IMR-90 (cell line): ENCODE measurements around the gene ZFPM1. TPM values are rescaled to one million over a fixed set of nuclear protein-coding genes. Genes with fewer than 3 reads are reported as not detected.

ENCODE experiments used
- ATAC-seq: fragments of 200-7000 bp; cut with Tn5 transposase; 2 replicates; pipeline ENCODE4 v1.9.1; 2020; ENCODE audit warnings: low read depth, mild to moderate bottlenecking, moderate library complexity
- BruUV-seq: library from RNA; stranded (reverse); fragments of 400-500 nt; replicated peaks from 2 replicates; lab custom pipeline; 2021; lab: Mats Ljungman, UMichigan
- CTCF ChIA-PET: fragments of 300-600 bp; formaldehyde crosslinking; extraction: SDS; loops from one replicate; lab custom pipeline; 2021; ENCODE audit warnings: antibody characterized with exemption; lab: Yijun Ruan, JAX
- POLR2A ChIA-PET: fragments of 300-600 bp; sonication (Branson Sonifier 250); formaldehyde crosslinking; loops from one replicate; lab custom pipeline; 2022; ENCODE audit warnings: antibody characterized with exemption; ENCODE audit not compliant: unreplicated experiment; lab: Charles Lee
- DNase-seq: peaks from one replicate; pipeline ENCODE4 v3.0.0; 2013
- H2AFZ ChIP-seq: replicated peaks from 2 replicates; pipeline ENCODE3; 2013; ENCODE audit warnings: low read length, mild to moderate bottlenecking; ENCODE audit not compliant: poor library complexity
- H2AK5ac ChIP-seq: 2 replicates; pipeline ENCODE4 v1.6.1; 2013; ENCODE audit warnings: low read depth, low read length, inconsistent platforms
- H2AK9ac ChIP-seq: replicated peaks from 2 replicates; pipeline ENCODE3; 2013; ENCODE audit warnings: mild to moderate bottlenecking, low read depth, low read length, moderate library complexity; ENCODE audit not compliant: poor library complexity
- H2BK120ac ChIP-seq: 2 replicates; pipeline ENCODE4 v1.6.1; 2013; ENCODE audit warnings: low read depth, low read length, inconsistent platforms
- H2BK15ac ChIP-seq: 3 replicates; pipeline ENCODE4 v1.6.1; 2013; ENCODE audit warnings: low read depth, low read length, inconsistent platforms
- H2BK20ac ChIP-seq: 2 replicates; pipeline ENCODE4 v1.6.1; 2013; ENCODE audit warnings: low read depth, mild to moderate bottlenecking, inconsistent platforms, low read length, moderate library complexity
- H2BK5ac ChIP-seq: 2 replicates; pipeline ENCODE4 v1.6.1; 2013; ENCODE audit warnings: mild to moderate bottlenecking, low read depth, low read length, inconsistent platforms; ENCODE audit not compliant: poor library complexity, severe bottlenecking
- H3K14ac ChIP-seq: replicated peaks from 2 replicates; pipeline ENCODE4 v1.6.1; 2013; ENCODE audit warnings: low read depth, low read length, inconsistent platforms
- H3K18ac ChIP-seq: 2 replicates; pipeline ENCODE4 v1.6.1; 2013; ENCODE audit warnings: low read depth, low read length, control low read depth
- H3K23ac ChIP-seq: 2 replicates; pipeline ENCODE4 v1.6.1; 2013; ENCODE audit warnings: low read depth, low read length, inconsistent platforms
- H3K27ac ChIP-seq: 2 replicates; pipeline ENCODE4 v1.5.1; 2013; ENCODE audit warnings: mild to moderate bottlenecking, control low read depth, low read length; ENCODE audit not compliant: insufficient read depth
- H3K27me3 ChIP-seq: 2 replicates; pipeline ENCODE4 v1.6.1; 2013; ENCODE audit warnings: low read length; ENCODE audit not compliant: control insufficient read depth, insufficient read depth
- H3K36me3 ChIP-seq: 2 replicates; pipeline ENCODE4 v1.6.1; 2013; ENCODE audit warnings: low read length, mixed read lengths; ENCODE audit not compliant: control insufficient read depth, insufficient read depth
- H3K4ac ChIP-seq: 2 replicates; pipeline ENCODE4 v1.6.1; 2013; ENCODE audit warnings: low read depth, low read length, inconsistent platforms
- H3K4me1 ChIP-seq: 2 replicates; pipeline ENCODE4 v1.6.1; 2013; ENCODE audit warnings: low read length, mixed read lengths; ENCODE audit not compliant: control insufficient read depth, insufficient read depth
- H3K4me2 ChIP-seq: 2 replicates; pipeline ENCODE4 v1.6.1; 2013; ENCODE audit warnings: low read depth, mild to moderate bottlenecking, control low read depth, low read length, moderate library complexity
- H3K4me3 ChIP-seq: 2 replicates; pipeline ENCODE4 v1.5.1; 2013; ENCODE audit warnings: low read depth, mild to moderate bottlenecking, control low read depth, low read length, moderate library complexity; ENCODE audit not compliant: insufficient read depth
- H3K56ac ChIP-seq: 2 replicates; pipeline ENCODE4 v1.6.1; 2013; ENCODE audit warnings: low read length, inconsistent platforms; ENCODE audit not compliant: insufficient read depth; ENCODE audit errors: extremely low read depth
- H3K79me1 ChIP-seq, 2 experiments: 2 replicates each; pipeline ENCODE4 v1.6.1; 2013; ENCODE audit warnings: low read length in 2 of 2, inconsistent platforms in 1 of 2, low read depth in 1 of 2
- H3K9ac ChIP-seq: 2 replicates; pipeline ENCODE4 v1.6.1; 2013; ENCODE audit warnings: low read depth, low read length, control low read depth
- H3K9me1 ChIP-seq: 2 replicates; pipeline ENCODE4 v1.6.1; 2013; ENCODE audit warnings: low read length, inconsistent platforms; ENCODE audit not compliant: insufficient read depth
- H3K9me3 ChIP-seq: 2 replicates; pipeline ENCODE4 v1.6.1; 2013; ENCODE audit warnings: low read length; ENCODE audit not compliant: control insufficient read depth, insufficient read depth
- H4K20me1 ChIP-seq: 2 replicates; pipeline ENCODE4 v1.6.1; 2013; ENCODE audit warnings: low read length, inconsistent platforms; ENCODE audit not compliant: insufficient read depth
- H4K5ac ChIP-seq: 2 replicates; pipeline ENCODE4 v1.6.1; 2013; ENCODE audit warnings: mild to moderate bottlenecking, low read depth, low read length, control low read depth
- H4K8ac ChIP-seq, 2 experiments: 2 replicates each; pipeline ENCODE4 v1.6.1; 2013; ENCODE audit warnings: low read depth in 2 of 2, low read length in 2 of 2, control low read depth in 1 of 2, inconsistent platforms in 1 of 2
- H4K91ac ChIP-seq: 2 replicates; pipeline ENCODE4 v1.6.1; 2013; ENCODE audit warnings: low read depth, low read length, inconsistent platforms; ENCODE audit not compliant: insufficient read depth
- FOS ChIP-seq: fragments of 150-350 bp; IDR thresholded peaks from 2 replicates; pipeline ENCODE4 v1.6.1; 2016; ENCODE audit warnings: low read depth, low read length
- WGBS, 2 experiments: methylation state at CpG; one replicate each; pipeline versions ENCODE4 v1.1.5 to v1.1.7; 2013; ENCODE audit warnings: missing lambda C conversion rate in 2 of 2; ENCODE audit not compliant: insufficient read length in 1 of 2; ENCODE audit errors: extremely low coverage in 2 of 2; 5-methylcytosine and 5-hydroxymethylcytosine counted together
- dilution Hi-C: fragments of 300-500 bp; cut with HindIII; formaldehyde crosslinking; loops from one replicate; pipeline ENCODE4 v1.14.3; 2018; ENCODE audit warnings: low sequenced_read_pairs; ENCODE audit not compliant: unreplicated experiment
- in situ Hi-C: fragments of 300-500 bp; cut with MboI; formaldehyde crosslinking; loops from 3 replicates; pipeline ENCODE4 v1.14.3; 2019; ENCODE audit warnings: low sequenced_read_pairs, inconsistent platforms, mixed read lengths
- intact Hi-C: fragments of 100-400 bp; cut with micrococcal nuclease; formaldehyde crosslinking; loops from 2 replicates; pipeline ENCODE4 v1.10.0; 2022
- polyA plus RNA-seq, 3 experiments: library from polyadenylated mRNA; depleted of rRNA; stranded (reverse); fragments of >200 nt; gene quantifications; 2 replicates each; pipeline ENCODE4 v1.2.3, GENCODE V29; 2012; ENCODE audit warnings: low replicate concordance in 1 of 3
- total RNA-seq: library from RNA; depleted of rRNA; stranded (reverse); fragments of >200 nt; gene quantifications from 2 replicates; pipeline ENCODE4 v1.2.3, GENCODE V29; 2012
- TF ChIP-seq, protein P1 (sequence below): conservative IDR thresholded peaks from 2 replicates; pipeline ENCODE4 v1.5.1; 2012; ENCODE audit warnings: mild to moderate bottlenecking, low read depth, low read length, improper control_type of control experiment

Gene ZFPM1
- total and polyA plus RNA-seq, 2 of the 4 experiments (the other 2 are of a cell fraction), result 0.36 to 1.1 TPM

DNA sequence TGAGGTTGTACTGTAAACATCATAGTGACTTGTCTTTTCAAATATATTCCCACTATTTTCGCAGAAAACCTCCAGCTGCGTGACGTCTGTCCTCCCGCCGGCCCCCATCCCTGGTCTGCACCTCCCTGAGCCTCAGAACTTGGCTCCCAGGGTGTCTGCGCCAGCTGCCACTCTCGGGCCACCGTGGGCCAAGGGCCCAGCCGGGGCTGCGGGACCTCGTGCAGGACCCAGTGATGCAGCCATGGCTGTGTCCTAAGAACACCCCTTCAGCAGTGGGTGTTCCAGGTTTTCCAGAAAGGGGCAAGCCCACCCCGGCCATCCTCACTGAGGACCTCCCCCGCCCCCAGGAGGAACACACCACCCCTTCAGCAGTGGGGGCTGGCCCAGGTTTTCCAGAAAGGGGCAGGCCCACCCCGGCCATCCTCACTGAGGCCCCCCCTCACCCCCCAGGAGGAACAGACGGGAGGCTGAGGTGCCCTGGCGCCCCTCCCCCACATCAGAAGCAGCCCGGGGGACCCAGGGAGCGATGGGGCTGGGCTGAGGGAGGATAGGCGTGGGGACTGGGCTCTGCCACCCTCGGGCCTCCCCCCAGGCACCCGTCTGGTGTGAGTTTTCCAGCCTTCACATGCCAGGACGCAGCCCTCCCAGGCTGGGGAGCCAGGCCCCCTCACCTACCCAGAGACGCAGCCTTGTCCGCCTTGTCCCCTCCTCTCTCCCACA, 12.2 kb upstream of the ZFPM1 start:
- intact Hi-C loops (no loop called here), dilution Hi-C loops (no loop called here), in situ Hi-C loops (no loop called here)
- WGBS, 2 experiments, result 59% methylated on average over 10 of the region's 24 CpGs; no CpG with 5 or more reads in 1 of the 2 experiments
- H3K9me3 ChIP-seq, result no peaks in the 10 kb centered on the region
- H3K4me2 ChIP-seq, result no peak overlapping the region
- no TSS peak for BruUV-seq
- no peak overlapping the region for H2BK120ac ChIP-seq
- H3K9me1 ChIP-seq, result peaks cover 2% of the 10 kb centered on the region; the same call in 1 of the 2 replicates
- TF ChIP-seq FOS, result no peak
- TF ChIP-seq, protein P1, sequence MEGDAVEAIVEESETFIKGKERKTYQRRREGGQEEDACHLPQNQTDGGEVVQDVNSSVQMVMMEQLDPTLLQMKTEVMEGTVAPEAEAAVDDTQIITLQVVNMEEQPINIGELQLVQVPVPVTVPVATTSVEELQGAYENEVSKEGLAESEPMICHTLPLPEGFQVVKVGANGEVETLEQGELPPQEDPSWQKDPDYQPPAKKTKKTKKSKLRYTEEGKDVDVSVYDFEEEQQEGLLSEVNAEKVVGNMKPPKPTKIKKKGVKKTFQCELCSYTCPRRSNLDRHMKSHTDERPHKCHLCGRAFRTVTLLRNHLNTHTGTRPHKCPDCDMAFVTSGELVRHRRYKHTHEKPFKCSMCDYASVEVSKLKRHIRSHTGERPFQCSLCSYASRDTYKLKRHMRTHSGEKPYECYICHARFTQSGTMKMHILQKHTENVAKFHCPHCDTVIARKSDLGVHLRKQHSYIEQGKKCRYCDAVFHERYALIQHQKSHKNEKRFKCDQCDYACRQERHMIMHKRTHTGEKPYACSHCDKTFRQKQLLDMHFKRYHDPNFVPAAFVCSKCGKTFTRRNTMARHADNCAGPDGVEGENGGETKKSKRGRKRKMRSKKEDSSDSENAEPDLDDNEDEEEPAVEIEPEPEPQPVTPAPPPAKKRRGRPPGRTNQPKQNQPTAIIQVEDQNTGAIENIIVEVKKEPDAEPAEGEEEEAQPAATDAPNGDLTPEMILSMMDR, result no peak
- DNase-seq (no peak), ATAC-seq (no peak)
- H3K14ac ChIP-seq, result no peak overlapping the region
- H3K18ac ChIP-seq, result no peak overlapping the region
- H4K20me1 ChIP-seq, result peaks cover 57% of the 10 kb centered on the region
- H2BK5ac ChIP-seq, result no peak overlapping the region
- 0 out of 2 replicates have a peak overlapping the region, but pooled peaks have one; percentile 9 for H2AK5ac ChIP-seq
- POLR2A ChIA-PET, result no interaction called here
- no peak overlapping the region for H3K9ac ChIP-seq
- H4K91ac ChIP-seq, result peak overlapping the region; percentile 35; the same call in 1 of the 2 replicates
- H3K23ac ChIP-seq, result no peak overlapping the region
- CTCF ChIA-PET, result no interaction called here
- no peak overlapping the region for H4K5ac ChIP-seq
- no peak overlapping the region for H3K4me3 ChIP-seq
- H3K4ac ChIP-seq, result no peak overlapping the region
- H2BK15ac ChIP-seq, result no peak overlapping the region
- H3K56ac ChIP-seq, result no peak overlapping the region
- peaks cover 6% of the 10 kb centered on the region for H3K4me1 ChIP-seq
- H3K27ac ChIP-seq, result no peak overlapping the region
- H2AK9ac ChIP-seq, result peak overlapping the region; percentile 62
- H2BK20ac ChIP-seq, result no peak overlapping the region
- peaks cover 4 to 17% of the 10 kb centered on the region in 2 experiments; a peak in 3 of 4 replicates for H3K79me1 ChIP-seq
- peaks cover 33% of the 10 kb centered on the region; the same call in 1 of the 2 replicates for H3K36me3 ChIP-seq
- H4K8ac ChIP-seq, result no peak overlapping the region
- H3K27me3 ChIP-seq, result no peaks in the 10 kb centered on the region
- H2AFZ ChIP-seq, result no peak overlapping the region
